ENCODE measurements around the gene UGP2. TPM values are rescaled to one million over a fixed set of nuclear protein-coding genes. Genes with fewer than 3 reads are reported as not detected.

The UGP2 gene
- total and polyA plus RNA-seq, 2 donors from 2014 or later: 118 to 140 TPM

- no peak for TF ChIP-seq CTCF (IDR thresholded peaks at IDR 0.05; ENCODE audit: borderline replicate concordance, extremely low read depth, insufficient read depth)
These were observed 10.5 kb upstream of the UGP2 start for GRCh38 chr2:63831176-63831575.

GRCh38 chr2:63834401-63834800 is 7.3 kb upstream of the UGP2 start:
- TF ChIP-seq CTCF (IDR thresholded peaks at IDR 0.05; ENCODE audit: borderline replicate concordance, extremely low read depth, insufficient read depth): no peak
- no peak for FAIRE-seq

More at GRCh38 chr2:63831176-63831575, 10.5 kb upstream of the UGP2 start:
- no peak overlapping the region for H3K9ac ChIP-seq (ENCODE audit: low read length in 3 of 3)
- H3K27me3 ChIP-seq (ENCODE audit: control insufficient read depth, insufficient read depth, low read length): no peaks in the 10 kb centered on the region
- no peaks in the 10 kb centered on the region for H3K4me1 ChIP-seq (ENCODE audit: control insufficient read depth in 2 of 3, insufficient read depth in 2 of 3, low read depth in 1 of 3, low read length in 3 of 3)
- no peak overlapping the region for H3K4me3 ChIP-seq (ENCODE audit: low read length in 3 of 3)
- no peaks in the 10 kb centered on the region for H3K36me3 ChIP-seq (ENCODE audit: control insufficient read depth in 2 of 3, insufficient read depth in 3 of 3, low read length in 3 of 3)
- no peaks in the 10 kb centered on the region for H3K9me3 ChIP-seq (ENCODE audit: control insufficient read depth in 2 of 3, insufficient read depth in 1 of 3, low read length in 3 of 3)
- H3K27ac ChIP-seq (ENCODE audit: low read depth in 2 of 2, low read length in 2 of 2): no peak overlapping the region
- DNase-seq (no peak), FAIRE-seq (no peak)
- intact Hi-C loops (cut with DNase I): no loop called here

GRCh38 chr2:63837036-63837594 is 4.6 kb upstream of the UGP2 start:
- Histone ChIP-seq H3K4me3 (ENCODE audit: low read length in 3 of 3) (no peak overlapping the region), H3K27ac (ENCODE audit: low read depth in 2 of 2, low read length in 2 of 2) (no peak overlapping the region), H3K27me3 (ENCODE audit: control insufficient read depth, insufficient read depth, low read length) (no peaks in the 10 kb centered on the region), H3K36me3 (ENCODE audit: control insufficient read depth in 2 of 3, insufficient read depth in 3 of 3, low read length in 3 of 3) (no peaks in the 10 kb centered on the region), H3K4me1 (ENCODE audit: control insufficient read depth in 2 of 3, insufficient read depth in 2 of 3, low read depth in 1 of 3, low read length in 3 of 3) (peaks cover 0 to 4% (median 3%) of the 10 kb centered on the region in 3 donors), H3K9me3 (ENCODE audit: control insufficient read depth in 2 of 3, insufficient read depth in 1 of 3, low read length in 3 of 3) (no peaks in the 10 kb centered on the region), H3K9ac (ENCODE audit: low read length in 3 of 3) (no peak overlapping the region)
- FAIRE-seq (no peak), DNase-seq (no peak)
- intact Hi-C loops (cut with DNase I): no loop called here
- TF ChIP-seq CTCF (IDR thresholded peaks at IDR 0.05; ENCODE audit: borderline replicate concordance, extremely low read depth, insufficient read depth): no peak

More at GRCh38 chr2:63834401-63834800, 7.3 kb upstream of the UGP2 start:
- no peaks in the 10 kb centered on the region for H3K27me3 ChIP-seq (ENCODE audit: control insufficient read depth, insufficient read depth, low read length)
- H3K9me3 ChIP-seq (ENCODE audit: control insufficient read depth in 2 of 3, insufficient read depth in 1 of 3, low read length in 3 of 3): no peaks in the 10 kb centered on the region
- intact Hi-C loops (cut with DNase I): no loop called here
- no peak for DNase-seq
- H3K9ac ChIP-seq (ENCODE audit: low read length in 3 of 3): no peak overlapping the region
- H3K36me3 ChIP-seq (ENCODE audit: control insufficient read depth in 2 of 3, insufficient read depth in 3 of 3, low read length in 3 of 3): no peaks in the 10 kb centered on the region
- H3K27ac ChIP-seq (ENCODE audit: low read depth in 2 of 2, low read length in 2 of 2): no peak overlapping the region
- H3K4me1 ChIP-seq (ENCODE audit: control insufficient read depth in 2 of 3, insufficient read depth in 2 of 3, low read depth in 1 of 3, low read length in 3 of 3): no peaks in the 10 kb centered on the region
- no peak overlapping the region for H3K4me3 ChIP-seq (ENCODE audit: low read length in 3 of 3)
